SU-DHL-6 (cell line): ENCODE results near the gene CLIC6.

Experiments used
- EZH2phosphoT487 ChIP-seq: fragments of 200-600 bp; sonication (generic), shearing (Covaris generic); conservative IDR thresholded peaks from 2 replicates; pipeline ENCODE4 v1.6.1; 2018; ENCODE audit warnings: mild to moderate bottlenecking, antibody characterized with exemption, low read length, moderate library complexity, mixed read lengths
- TF ChIP-seq, protein P1 (sequence below): fragments of 200-600 bp; sonication (generic); IDR thresholded peaks from one replicate; pipeline ENCODE4 v1.5.1; 2017; ENCODE audit warnings: antibody characterized with exemption, mild to moderate bottlenecking, low read length, moderate library complexity; ENCODE audit not compliant: insufficient read depth, poor library complexity, severe bottlenecking

DNA sequence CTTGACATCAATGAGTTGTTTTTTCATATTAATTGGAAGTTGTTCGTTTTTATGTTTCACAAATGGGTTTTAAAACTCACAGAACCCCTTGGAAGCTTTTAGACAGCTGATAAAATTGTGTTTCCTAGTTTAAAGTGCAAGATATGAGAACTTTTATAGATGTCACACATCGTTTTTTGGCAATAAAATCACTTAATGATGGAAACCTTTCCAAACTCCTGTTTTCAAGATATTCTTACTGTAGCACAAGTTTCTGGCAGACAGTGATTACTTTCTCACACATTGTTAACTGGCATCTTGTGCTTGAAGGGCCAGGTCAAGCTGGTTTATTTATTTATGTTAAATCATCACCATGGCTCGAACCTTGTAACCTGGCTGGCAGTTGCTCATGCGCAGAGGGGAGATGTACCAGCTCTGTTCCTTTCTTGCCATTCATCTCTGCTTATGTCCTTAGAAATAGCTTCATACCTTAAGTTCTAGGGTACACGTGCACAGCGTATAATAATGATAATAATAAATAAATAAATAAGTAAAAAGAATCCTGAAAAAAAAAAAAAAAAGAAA, 43.7 kb upstream of the CLIC6 start:
- TF ChIP-seq, protein P1, sequence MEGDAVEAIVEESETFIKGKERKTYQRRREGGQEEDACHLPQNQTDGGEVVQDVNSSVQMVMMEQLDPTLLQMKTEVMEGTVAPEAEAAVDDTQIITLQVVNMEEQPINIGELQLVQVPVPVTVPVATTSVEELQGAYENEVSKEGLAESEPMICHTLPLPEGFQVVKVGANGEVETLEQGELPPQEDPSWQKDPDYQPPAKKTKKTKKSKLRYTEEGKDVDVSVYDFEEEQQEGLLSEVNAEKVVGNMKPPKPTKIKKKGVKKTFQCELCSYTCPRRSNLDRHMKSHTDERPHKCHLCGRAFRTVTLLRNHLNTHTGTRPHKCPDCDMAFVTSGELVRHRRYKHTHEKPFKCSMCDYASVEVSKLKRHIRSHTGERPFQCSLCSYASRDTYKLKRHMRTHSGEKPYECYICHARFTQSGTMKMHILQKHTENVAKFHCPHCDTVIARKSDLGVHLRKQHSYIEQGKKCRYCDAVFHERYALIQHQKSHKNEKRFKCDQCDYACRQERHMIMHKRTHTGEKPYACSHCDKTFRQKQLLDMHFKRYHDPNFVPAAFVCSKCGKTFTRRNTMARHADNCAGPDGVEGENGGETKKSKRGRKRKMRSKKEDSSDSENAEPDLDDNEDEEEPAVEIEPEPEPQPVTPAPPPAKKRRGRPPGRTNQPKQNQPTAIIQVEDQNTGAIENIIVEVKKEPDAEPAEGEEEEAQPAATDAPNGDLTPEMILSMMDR: no peak
- no peak for TF ChIP-seq EZH2phosphoT487
